ENCODE measurements around the gene LRMDA. TPM values are rescaled to one million over a fixed set of nuclear protein-coding genes. Genes with fewer than 3 reads are reported as not detected.

LRMDA gene
- total RNA-seq, 2 experiments from 2014 or later, result not detected

DNA sequence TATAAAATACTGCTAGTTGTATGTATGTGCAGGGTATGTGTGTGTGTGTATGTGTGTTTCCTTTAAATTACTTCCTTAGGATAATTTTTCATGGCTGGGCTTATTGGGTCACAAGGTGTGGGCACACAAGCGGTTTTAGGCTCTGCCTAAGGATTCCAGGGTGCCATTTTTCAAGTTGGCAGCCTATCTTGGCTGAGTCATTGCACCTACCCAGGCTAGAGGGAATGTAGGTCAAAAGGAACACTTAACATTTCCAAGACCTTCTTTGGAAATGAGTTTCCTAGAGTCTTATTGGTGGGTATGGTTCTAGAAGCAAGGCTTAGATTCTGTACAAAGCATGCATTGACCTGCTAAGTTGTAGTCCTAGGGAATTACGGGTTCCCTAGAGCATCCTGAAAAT lies 642.1 kb downstream of the LRMDA start:
- ChIA-PET POLR2A (no interaction called here), CTCF (no interaction called here)

DNA sequence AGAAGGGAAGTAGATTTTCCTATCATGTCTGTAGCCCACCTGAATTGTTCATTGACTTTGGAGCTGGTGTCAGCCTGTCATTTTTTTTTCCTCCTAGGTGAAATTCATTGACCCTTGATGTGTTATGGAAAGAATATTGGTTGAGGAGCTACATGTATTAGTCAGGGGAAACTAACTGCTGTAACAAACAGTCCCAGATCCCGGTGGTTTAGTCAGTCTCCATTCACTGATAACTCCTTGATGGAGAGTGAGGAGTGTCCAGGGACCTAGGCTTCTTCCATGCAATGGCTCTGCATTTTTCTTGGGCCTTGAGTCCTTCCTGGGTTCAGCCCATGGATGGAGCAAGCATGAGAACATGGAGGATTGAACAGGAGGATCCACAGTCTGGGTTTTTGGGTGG lies 643.2 kb downstream of the LRMDA start:
- POLR2A ChIA-PET, result no interaction called here
- CTCF ChIA-PET, result no interaction called here

- CTCF ChIA-PET, result no interaction called here
- POLR2A ChIA-PET, result no interaction called here
Observed at GRCh38 chr10:76080451-76080850, 649.0 kb downstream of the LRMDA start.

DNA sequence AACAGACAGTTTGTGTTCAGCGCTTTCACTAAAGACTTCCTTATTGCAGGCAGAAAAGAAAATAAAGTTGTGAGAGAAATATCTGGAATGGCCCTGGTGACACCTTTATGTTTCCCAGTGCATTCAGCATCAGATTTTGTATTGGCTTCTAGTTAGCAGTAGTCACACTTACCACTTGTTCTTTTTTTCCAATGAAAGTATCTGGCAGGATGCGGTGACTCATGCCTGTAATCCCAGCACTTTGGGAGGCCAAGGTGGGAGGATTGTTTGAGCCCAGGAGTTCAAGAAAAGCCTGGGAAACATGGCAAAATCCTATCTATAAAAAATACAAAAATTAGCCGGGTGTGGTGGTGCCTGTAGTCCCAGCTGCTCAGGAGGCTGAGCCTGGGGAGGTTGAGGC lies 649.6 kb downstream of the LRMDA start:
- CTCF ChIA-PET, result no interaction called here
- POLR2A ChIA-PET, result no interaction called here

- ChIA-PET POLR2A (no interaction called here), CTCF (no interaction called here)
Observed at GRCh38 chr10:76082232-76082631, 650.8 kb downstream of the LRMDA start.

DNA sequence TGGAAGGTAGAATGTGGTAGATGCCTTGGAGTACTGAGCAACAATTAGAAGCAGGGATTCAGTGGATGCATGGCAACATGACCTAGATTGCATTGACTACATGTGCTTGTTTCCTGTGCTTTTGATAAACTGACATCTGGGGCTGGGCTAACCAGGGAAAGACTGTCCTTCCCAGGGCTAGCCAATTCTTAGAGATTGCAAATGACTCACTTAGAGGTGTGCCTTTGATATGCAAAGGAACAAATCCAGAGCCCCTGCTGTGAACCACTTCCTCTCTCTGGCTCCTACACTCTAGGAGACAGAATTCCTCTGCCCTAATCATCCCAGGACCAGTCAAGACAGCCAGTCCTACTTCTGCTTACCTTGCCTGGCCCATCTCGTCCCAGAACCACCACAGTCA lies 651.5 kb downstream of the LRMDA start:
- ChIA-PET POLR2A (no interaction called here), CTCF (no interaction called here)

DNA sequence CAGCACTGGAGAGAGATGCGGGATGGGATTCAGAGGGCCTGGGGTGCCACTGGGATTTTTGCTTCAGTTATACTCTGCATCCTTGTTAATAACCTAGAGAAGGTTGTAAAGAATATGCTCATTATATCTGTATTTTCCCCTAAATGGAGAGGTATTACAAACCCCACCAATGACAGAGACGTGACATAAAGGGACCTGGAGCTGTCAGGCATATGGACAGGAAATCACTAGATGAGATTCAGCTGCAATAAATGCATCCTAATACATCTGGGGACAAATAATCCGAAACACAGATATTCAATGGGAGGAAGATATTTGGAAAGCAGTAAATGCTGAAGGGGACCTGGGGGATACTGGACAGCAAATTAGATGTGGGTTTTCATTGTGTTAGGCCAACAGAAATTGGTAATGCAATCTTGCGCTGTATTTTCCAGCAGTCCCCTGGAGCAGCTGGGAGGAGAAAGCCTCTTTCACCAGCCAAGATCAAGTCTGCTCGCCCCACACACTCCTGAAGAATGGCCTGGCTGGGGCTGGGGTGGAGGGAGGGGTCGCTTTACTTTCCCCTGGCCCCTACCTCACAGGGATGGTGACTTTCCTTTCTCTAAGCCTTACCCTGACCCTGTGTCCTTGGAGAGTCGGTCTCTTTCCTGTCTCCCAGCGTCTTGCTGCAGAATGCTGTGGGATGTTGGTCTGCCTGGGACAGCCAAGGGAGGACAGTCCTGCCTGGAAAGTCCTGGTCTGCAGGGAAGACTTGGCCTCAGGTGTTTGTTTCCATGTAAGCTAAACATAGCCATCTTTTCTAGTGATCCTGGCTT lies 653.8 kb downstream of the LRMDA start:
- ChIA-PET POLR2A (no interaction called here), CTCF (no interaction called here)

DNA sequence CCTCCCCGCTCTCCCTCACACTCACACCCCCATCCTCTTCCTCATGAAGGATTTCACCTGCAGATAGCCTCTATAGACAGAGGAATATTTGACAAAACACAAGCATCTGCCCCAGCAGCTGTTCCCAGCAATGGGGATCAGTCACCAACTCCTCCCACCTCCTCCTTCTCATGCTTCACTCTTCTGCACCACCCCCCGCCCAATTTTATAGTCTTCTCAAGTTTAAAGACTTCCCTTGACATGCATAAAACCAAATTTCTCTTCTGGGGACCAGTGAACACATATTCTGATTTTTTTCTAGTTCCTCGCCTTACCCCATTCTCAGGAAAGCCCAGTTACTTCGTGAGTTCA lies 654.4 kb downstream of the LRMDA start:
- CTCF ChIA-PET, result no interaction called here
- POLR2A ChIA-PET, result no interaction called here

GRCh38 chr10:76086170-76086760 lies 654.8 kb downstream of the LRMDA start:
- POLR2A ChIA-PET, result no interaction called here
- CTCF ChIA-PET, result no interaction called here

- CTCF ChIA-PET, result no interaction called here
- POLR2A ChIA-PET, result no interaction called here
Observed at GRCh38 chr10:76086761-76087639, 655.6 kb downstream of the LRMDA start.

GRCh38 chr10:76088008-76088407 lies 656.6 kb downstream of the LRMDA start:
- CTCF ChIA-PET, result no interaction called here
- POLR2A ChIA-PET, result no interaction called here

- CTCF ChIA-PET, result no interaction called here
- POLR2A ChIA-PET, result no interaction called here
Observed at GRCh38 chr10:76088980-76089379, 657.6 kb downstream of the LRMDA start.

- ChIA-PET CTCF (no interaction called here), POLR2A (no interaction called here)
Observed at GRCh38 chr10:76089556-76090180, 658.2 kb downstream of the LRMDA start.

DNA sequence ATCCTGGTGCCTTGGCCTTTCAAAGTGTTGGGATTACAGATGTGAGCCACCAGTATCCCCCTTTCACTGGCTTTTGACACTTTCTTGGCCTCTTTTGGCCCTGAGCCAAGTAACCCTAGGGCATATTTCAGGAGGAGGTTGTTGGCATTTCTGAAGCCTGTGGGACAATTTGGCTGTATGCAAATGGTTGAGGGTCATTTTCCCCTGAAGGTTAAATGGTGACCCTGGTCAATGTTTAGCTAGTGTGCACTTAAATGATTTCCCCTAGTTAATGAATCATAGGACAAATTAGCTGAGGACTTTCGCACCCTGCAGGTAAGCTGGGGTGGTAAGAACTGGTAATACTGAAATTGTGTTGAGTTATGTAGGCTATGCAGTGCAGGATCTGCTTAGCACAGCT lies 660.5 kb downstream of the LRMDA start:
- CTCF ChIA-PET, result no interaction called here
- POLR2A ChIA-PET, result no interaction called here

DNA sequence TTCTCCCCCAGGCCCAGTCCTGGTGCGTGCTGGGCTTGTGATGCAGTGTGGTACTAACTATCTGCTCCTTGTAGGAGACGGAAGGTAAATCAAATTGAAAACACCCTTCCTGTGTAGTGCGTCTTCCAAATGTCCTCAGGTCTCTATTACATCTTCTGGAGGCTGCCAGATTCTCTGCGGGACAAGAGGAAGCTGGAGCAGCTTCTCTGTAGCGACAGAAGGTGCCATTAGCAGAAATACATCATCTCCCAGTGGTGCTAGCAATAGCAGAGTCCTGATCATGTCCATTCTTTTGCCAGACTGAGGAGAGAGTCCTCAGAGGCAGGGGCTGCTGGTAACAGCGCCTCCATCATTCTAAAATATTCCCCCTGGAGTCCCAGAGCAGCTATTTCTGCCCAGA lies 675.2 kb downstream of the LRMDA start:
- CTCF ChIA-PET, result no interaction called here
- POLR2A ChIA-PET, result no interaction called here

DNA sequence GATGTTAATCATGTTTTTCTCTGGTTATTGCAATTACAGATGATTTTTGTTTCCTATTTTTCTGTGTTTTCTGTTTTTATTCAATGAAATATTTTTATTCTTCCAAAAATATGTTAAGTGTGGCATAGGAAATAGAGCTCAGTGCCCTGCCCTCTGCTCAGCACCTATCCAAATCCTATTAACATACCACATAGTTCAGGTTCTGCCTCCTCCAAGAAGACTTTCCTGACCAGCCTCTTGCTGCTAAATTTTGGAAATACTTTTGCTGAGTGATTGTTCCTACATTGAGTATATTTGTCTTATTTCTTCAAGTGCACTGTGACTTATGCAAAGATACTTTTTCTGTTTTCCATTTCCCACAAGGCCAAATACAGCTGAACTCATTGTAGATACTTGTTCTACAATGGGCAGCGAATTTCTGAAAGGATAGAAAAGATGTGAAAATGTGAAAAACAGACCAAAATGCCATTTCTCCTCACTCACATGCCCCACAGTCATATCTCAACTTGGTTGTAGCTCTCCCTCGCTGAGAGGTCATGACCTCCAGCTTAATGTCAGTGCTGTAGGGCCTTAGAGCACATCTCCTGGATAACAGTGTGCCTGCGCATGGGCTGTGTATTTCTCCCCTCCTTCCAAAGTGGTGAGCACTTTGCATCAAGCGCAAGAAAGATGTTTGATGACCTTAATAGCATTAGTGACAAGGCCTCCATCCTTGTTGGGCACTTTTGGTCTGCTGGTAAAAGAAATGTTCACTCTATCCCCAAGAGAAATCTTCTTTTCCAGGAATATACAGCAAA lies 677.3 kb downstream of the LRMDA start:
- POLR2A ChIA-PET, result no interaction called here

GRCh38 chr10:76111404-76111803 lies 680.0 kb downstream of the LRMDA start:
- ChIA-PET CTCF (no interaction called here), POLR2A (no interaction called here)

More for the DNA sequence above, 677.3 kb downstream of the LRMDA start:
- CTCF ChIA-PET, result no interaction called here

- CTCF ChIA-PET, result no interaction called here
- POLR2A ChIA-PET, result no interaction called here
Observed at GRCh38 chr10:76111986-76112825, 680.8 kb downstream of the LRMDA start.

GRCh38 chr10:76112826-76113150 lies 681.4 kb downstream of the LRMDA start:
- ChIA-PET CTCF (no interaction called here), POLR2A (no interaction called here)
